Inferior parietal cortex (tissue), 1 donor: ENCODE measurements around the gene ARL17B.
"Not testable (repeated sequence)": the region's sequence is repeated elsewhere in the genome, so short reads cannot be mapped to it uniquely, and the experiment has no call there.

Experiments
- DNase-seq: peaks from one replicate; pipeline ENCODE4 v3.0.0-alpha.2; 2016; ENCODE audit errors: extremely low spot score

ARL17B gene

DNA sequence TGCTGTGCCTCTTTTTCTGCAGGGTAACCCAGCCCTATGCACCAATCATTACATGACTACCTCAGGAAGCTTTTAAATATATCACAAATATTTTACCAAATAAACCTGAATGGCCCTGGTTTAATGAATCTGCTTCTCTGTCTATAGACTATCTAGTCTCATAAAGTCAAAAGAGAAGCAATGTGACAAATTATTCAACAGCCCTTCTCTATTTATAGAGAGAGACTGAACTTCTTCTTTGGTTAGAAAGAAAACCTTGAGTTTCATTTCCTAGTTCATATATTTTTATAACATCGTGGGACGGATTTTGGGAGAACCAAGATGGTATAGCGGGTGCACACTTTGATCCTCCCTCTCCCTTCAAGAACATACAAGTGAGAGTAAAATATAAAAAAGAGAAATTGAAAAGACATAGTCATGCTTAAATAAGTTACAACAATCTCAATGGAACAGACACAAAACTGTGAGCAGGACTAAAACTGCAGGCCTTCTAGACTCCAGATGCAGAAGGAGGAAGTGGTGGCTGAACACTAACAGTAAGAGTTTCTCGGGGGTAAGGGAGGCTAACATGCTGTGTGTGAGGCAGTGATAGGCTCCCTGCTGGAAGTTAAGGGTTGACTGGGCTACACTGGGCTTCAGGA is 70.5 kb downstream of the ARL17B start:
- DNase-seq = not testable (repeated sequence)

DNA sequence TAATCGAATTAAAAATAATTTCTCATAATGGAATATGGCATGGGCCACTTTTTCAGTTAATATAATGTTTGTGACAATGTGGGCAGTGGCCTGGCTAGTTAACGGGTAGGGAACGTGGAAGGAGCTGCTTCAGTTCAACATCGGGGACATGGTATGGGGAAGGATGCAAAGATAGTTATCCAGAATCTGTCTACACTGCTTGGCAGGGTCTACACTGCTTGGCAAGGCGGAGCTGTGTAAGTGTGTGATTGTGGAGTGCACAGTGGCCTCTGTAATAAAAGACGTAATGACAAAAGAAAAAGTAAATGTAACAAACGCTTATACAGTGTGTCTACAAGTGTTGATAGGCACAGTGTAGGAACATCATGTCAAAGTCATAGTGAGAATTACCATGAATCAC is 74.0 kb downstream of the ARL17B start:
- not testable (repeated sequence) for DNase-seq

- DNase-seq = peak; percentile 94
Measured at GRCh38 chr17:46286764-46287221, 74.8 kb downstream of the ARL17B start.

- DNase-seq = not testable (repeated sequence)
Measured at GRCh38 chr17:46285500-46285899, 76.1 kb downstream of the ARL17B start.

GRCh38 chr17:46284467-46284866 is 77.1 kb downstream of the ARL17B start:
- DNase-seq = not testable (repeated sequence)

DNA sequence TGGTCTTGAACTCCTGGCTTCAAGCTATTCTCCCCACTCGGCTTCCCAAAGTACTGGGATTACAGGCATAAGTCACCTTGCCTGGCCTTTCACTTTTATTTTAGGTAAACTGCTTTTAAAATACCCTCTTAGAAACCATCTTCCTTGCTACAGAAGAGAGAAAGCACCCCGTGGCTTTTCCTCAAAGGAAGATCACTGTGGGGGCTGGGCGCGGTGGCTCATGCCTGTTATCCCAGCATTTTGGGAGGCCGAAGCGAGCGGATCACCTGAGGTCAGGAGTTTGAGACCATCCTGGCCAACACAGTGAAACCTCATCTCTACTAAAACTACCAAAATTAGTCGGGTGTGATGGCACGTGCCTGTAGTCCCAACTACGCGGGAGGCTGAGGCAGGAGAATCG is 78.9 kb downstream of the ARL17B start:
- DNase-seq = not testable (repeated sequence)

DNA sequence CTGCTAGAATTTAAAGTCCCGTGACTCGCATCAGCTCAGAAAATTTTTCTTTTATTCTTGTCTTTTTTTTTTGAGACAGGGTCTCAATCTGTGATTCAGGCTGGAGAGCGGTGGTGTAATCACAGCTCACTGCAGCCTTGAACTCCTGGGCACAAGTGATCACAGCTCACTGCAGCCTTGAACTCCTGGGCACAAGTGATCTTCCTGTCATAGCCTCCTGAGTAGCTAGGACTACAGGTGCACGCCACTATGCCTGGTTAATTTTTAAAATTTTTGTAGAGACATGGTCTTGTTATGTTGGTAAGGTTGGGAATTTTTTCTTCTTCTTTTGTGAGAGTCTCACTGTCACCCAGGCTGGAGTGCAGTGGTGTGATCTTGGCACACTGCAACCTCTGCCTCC is 80.2 kb downstream of the ARL17B start:
- not testable (repeated sequence) for DNase-seq

GRCh38 chr17:46276728-46277479 is 84.7 kb downstream of the ARL17B start:
- not testable (repeated sequence) for DNase-seq

- no peak for DNase-seq
Measured at GRCh38 chr17:46274238-46274637, 87.3 kb downstream of the ARL17B start.

- no peak for DNase-seq
Measured at GRCh38 chr17:46273541-46274236, 87.9 kb downstream of the ARL17B start.

GRCh38 chr17:46270032-46270431 is 91.5 kb downstream of the ARL17B start:
- no peak for DNase-seq

GRCh38 chr17:46266656-46267544 is 94.7 kb downstream of the ARL17B start:
- DNase-seq = peak; percentile 86

- DNase-seq = not testable (repeated sequence)
Measured at GRCh38 chr17:46266063-46266655, 95.4 kb downstream of the ARL17B start.

DNA sequence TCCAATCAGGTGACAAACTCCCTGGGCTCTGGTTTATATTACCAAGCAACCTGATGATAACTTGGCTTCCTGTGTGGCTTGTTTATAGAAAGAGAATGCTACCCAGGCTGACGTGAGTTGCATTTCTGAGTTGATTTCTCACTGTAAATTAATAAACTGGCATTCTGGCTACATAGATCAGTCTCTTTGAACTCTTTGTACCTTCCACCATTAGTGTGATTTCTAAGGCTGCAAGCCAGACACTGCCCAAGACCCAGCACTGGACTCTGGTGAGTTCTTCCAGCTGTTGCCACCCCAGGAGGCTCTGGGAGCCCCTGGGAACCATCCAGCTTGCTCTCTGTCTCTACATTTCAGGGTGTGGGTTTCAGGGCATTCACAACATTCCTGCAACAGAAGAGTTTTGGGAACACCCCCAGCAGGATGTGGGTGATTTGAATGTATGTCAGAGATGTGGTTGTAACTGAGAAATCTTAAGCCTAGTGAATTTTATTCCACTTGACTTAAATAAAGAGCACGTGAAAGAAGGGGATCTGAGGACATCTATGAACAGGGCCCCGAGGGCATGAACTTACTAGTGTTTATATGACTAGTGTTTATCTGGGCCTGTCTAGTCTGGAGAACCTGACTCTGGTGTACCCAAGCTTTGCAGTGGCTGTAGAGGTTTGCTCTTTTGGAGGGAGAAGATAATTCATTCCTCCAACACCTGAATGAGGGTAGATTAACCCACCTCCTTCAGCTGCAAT is 96.9 kb downstream of the ARL17B start:
- no peak for DNase-seq

- no peak for DNase-seq
Measured at GRCh38 chr17:46262271-46262670, 99.3 kb downstream of the ARL17B start.

DNA sequence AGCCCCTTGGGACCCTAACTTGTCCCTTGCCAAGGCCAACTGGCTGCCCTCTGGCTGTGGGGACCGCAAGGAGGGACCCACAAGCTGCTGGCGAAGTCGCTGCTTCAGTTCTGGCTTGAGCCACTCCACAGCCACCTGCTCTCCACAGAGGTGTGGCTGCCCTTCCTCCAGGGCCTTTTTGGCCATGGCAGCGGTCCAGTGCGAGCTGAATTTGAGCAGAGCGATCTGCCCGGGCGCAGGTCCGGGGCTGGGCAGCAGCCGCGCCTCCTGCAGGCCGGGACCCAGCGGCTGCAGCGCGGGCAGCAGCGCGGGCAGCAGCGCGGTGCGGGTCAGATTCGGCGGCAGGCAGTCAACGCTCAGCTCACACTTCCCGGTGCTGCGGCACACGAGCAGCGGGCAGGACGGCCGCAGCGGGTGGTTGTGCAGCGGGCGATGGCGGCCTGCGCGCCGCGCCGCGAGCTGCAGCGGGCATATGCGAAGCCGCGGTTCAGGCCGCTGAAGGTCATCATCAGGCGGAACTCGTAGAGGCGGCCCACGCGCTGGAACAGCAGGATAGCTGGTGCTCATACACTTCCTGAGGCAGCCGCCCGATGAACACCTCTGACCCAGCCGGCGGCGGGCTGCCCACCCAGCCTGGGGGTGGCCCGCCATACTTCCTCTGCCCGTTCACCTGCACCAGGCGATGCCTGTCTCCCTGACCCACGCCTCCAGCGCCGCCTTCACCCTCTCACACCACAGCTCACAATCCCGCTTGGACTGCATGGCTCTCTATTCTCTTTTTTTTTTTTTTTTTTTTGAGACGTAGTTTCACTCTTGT is 101.5 kb downstream of the ARL17B start:
- not testable (repeated sequence) for DNase-seq

DNA sequence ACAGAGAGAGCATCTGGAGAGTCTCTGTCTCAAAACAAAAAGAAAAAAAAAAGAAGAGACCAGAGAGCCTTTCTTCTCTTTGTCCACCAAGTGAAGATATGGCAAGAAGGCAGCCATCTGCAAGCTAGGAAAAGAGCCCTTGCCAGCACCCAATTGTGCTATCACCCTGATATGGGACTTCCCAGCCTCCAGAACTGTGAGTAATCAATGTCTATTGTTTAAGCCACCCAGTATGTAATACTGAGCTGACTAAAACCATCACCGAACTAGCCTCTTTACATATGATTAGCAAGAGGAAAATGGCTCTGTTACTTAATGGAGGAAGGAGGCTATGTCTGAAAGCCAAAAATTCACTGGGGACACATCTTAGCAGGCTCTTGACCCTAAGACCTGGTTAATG is 105.2 kb downstream of the ARL17B start:
- DNase-seq = not testable (repeated sequence)

DNA sequence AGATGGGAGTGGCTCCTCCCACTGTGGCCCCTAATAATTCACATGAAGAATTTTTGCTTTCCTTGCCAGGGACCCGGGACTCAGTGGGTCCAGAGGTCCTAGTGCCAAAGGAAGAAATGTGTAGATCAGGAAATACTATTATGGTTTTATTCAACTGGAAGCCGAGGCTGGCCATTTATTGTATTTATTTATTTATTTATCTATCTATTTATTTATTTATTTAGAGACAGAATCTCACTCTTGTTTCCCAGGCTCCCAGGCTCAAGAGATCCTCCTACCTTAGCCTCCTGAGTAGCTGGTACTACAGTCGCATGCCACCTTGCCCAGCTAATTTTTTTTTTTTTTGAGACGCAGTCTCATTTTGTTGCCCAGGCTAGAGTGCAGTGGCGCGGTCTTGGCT is 107.4 kb downstream of the ARL17B start:
- DNase-seq = not testable (repeated sequence)

- peak; percentile 51 for DNase-seq
Measured at GRCh38 chr17:46253722-46254121, 107.8 kb downstream of the ARL17B start.
